WTC11 (cell line): Measurements from ENCODE around the gene KRT40. TPM values are rescaled to one million over a fixed set of nuclear protein-coding genes. Genes with fewer than 3 reads are reported as not detected.

Experiments
- ATAC-seq: fragments of 200-7000 bp; cut with Tn5 transposase; 2 replicates; pipeline ENCODE4 v1.10.0; 2021; ENCODE audit warnings: mild to moderate bottlenecking, moderate library complexity
- CTCF ChIA-PET: fragments of 300-600 bp; sonication (Branson Sonifier 250); formaldehyde crosslinking; loops from one replicate; lab custom pipeline; 2021; ENCODE audit warnings: antibody characterized with exemption; lab: Charles Lee
- POLR2A ChIA-PET: fragments of 350-600 bp; sonication (Branson Sonifier 250); formaldehyde crosslinking; loops from one replicate; lab custom pipeline; 2021; ENCODE audit warnings: antibody characterized with exemption; lab: Charles Lee
- DNase-seq: peaks from one replicate; pipeline ENCODE4 v3.0.0; 2021; ENCODE audit warnings: low spot score
- H3K27ac Mint-ChIP-seq: 2 replicates; pipeline ENCODE4 v1.8.0; 2021; ENCODE audit warnings: mixed read lengths
- H3K27me3 Mint-ChIP-seq: 2 replicates; pipeline ENCODE4 v1.8.0; 2021; ENCODE audit warnings: low read depth, mild to moderate bottlenecking, moderate library complexity, mixed read lengths
- H3K36me3 Mint-ChIP-seq: 2 replicates; pipeline ENCODE4 v1.8.0; 2021; ENCODE audit warnings: mixed read lengths
- H3K4me1 Mint-ChIP-seq: 2 replicates; pipeline ENCODE4 v1.8.0; 2022; ENCODE audit warnings: mixed read lengths
- H3K4me3 Mint-ChIP-seq: 2 replicates; pipeline ENCODE4 v1.8.0; 2021; ENCODE audit warnings: mild to moderate bottlenecking, moderate library complexity, mixed read lengths
- H3K9me3 Mint-ChIP-seq: 2 replicates; pipeline ENCODE4 v1.8.0; 2021; ENCODE audit warnings: mixed read lengths
- ARID4B ChIP-seq: sonication (generic); formaldehyde crosslinking; IDR thresholded peaks from 2 replicates; pipeline ENCODE4 v1.8.0; 2023; ENCODE audit warnings: missing genetic modification reagents, mild to moderate bottlenecking, borderline replicate concordance
- ATF1 ChIP-seq: sonication (generic); formaldehyde crosslinking; IDR thresholded peaks from 2 replicates; pipeline ENCODE4 v1.8.1; 2023; ENCODE audit warnings: mild to moderate bottlenecking, moderate library complexity, missing genetic modification reagents
- ATF3 ChIP-seq: sonication (generic); formaldehyde crosslinking; conservative IDR thresholded peaks from 2 replicates; pipeline ENCODE4 v1.8.1; 2022; ENCODE audit warnings: mild to moderate bottlenecking, missing genetic modification reagents
- CBFB ChIP-seq: sonication (generic); formaldehyde crosslinking; IDR thresholded peaks from 2 replicates; pipeline ENCODE4 v1.8.1; 2022; ENCODE audit warnings: mild to moderate bottlenecking, low read depth, missing genetic modification reagents
- E2F5 ChIP-seq: sonication (generic); formaldehyde crosslinking; IDR thresholded peaks from 2 replicates; pipeline ENCODE4 v1.8.1; 2022; ENCODE audit warnings: mild to moderate bottlenecking, moderate library complexity, missing genetic modification reagents
- ELF4 ChIP-seq: sonication (generic); formaldehyde crosslinking; IDR thresholded peaks from 2 replicates; pipeline ENCODE4 v1.8.1; 2022; ENCODE audit warnings: low read depth, mild to moderate bottlenecking, moderate library complexity, missing genetic modification reagents
- ESRRA ChIP-seq: sonication (generic); formaldehyde crosslinking; IDR thresholded peaks from 2 replicates; pipeline ENCODE4 v1.8.1; 2022; ENCODE audit warnings: mild to moderate bottlenecking, missing genetic modification reagents, borderline replicate concordance
- FOXP4 ChIP-seq: sonication (generic); formaldehyde crosslinking; IDR thresholded peaks from 2 replicates; pipeline ENCODE4 v1.8.0; 2022; ENCODE audit warnings: mild to moderate bottlenecking, missing genetic modification reagents
- NR2C2 ChIP-seq: sonication (generic); formaldehyde crosslinking; IDR thresholded peaks from 2 replicates; pipeline ENCODE4 v1.8.0; 2022; ENCODE audit warnings: mild to moderate bottlenecking, missing genetic modification reagents
- RELA ChIP-seq: sonication (generic); formaldehyde crosslinking; IDR thresholded peaks from 2 replicates; pipeline ENCODE4 v1.8.1; 2022; ENCODE audit warnings: missing genetic modification reagents, mild to moderate bottlenecking, borderline replicate concordance
- USF1 ChIP-seq: sonication (generic); formaldehyde crosslinking; IDR thresholded peaks from 2 replicates; pipeline ENCODE4 v1.8.0; 2022; ENCODE audit warnings: mild to moderate bottlenecking, missing genetic modification reagents
- ZBTB21 ChIP-seq: sonication (generic); formaldehyde crosslinking; IDR thresholded peaks from 2 replicates; pipeline ENCODE4 v1.8.1; 2023; ENCODE audit warnings: mild to moderate bottlenecking, missing genetic modification reagents, borderline replicate concordance
- ZNF423 ChIP-seq: fragments of 250-450 bp; sonication (Bioruptor Pico); IDR thresholded peaks from 2 replicates; pipeline ENCODE4 v2.1.2; 2022; ENCODE audit warnings: mild to moderate bottlenecking, moderate library complexity
- ZNF671 ChIP-seq: fragments of 250-450 bp; sonication (Bioruptor Pico); IDR thresholded peaks from 2 replicates; pipeline ENCODE4 v1.8.0; 2021; ENCODE audit warnings: mild to moderate bottlenecking
- total RNA-seq: library from RNA; stranded (reverse); gene quantifications from 3 replicates; pipeline ENCODE4 v1.2.3, GENCODE V29; 2021
- TF ChIP-seq, protein P1 (sequence below): sonication (generic); formaldehyde crosslinking; IDR thresholded peaks from 2 replicates; pipeline ENCODE4 v1.8.1; 2023; ENCODE audit warnings: mild to moderate bottlenecking, moderate library complexity, missing genetic modification reagents
- TF ChIP-seq, protein P2 (sequence below): fragments of 250-450 bp; sonication (Bioruptor Pico); IDR thresholded peaks from 2 replicates; pipeline ENCODE4 v1.9.0; 2021; ENCODE audit warnings: moderate library complexity, mild to moderate bottlenecking, inconsistent platforms, borderline replicate concordance
- TF ChIP-seq, protein P3 (sequence below): sonication (generic); formaldehyde crosslinking; IDR thresholded peaks from 2 replicates; pipeline ENCODE4 v1.8.1; 2023; ENCODE audit warnings: mild to moderate bottlenecking, missing genetic modification reagents

The KRT40 gene
- total RNA-seq, 1 experiment from 2014 or later, result not detected

DNA sequence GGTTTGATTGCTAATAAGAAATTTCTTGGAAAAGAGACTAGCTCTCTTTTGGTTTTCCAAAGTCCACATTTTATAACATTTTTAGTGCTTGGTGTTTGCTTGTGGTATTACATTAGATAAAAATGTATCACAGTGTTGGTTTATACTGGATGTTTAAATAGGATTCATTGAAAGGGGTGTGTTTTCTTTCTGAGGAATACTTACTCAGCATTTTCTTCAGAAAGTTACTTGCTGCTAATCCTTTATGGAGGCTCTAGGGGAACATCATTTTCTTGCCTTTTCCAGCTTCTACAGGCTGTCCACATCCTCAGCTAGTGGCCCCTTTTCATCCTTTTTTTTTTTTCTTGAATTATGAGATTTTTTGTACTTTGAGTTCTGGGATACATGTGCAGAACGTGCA lies 16.5 kb downstream of the KRT40 start (continued):
- TF ChIP-seq ARID4B (CRISPR knock-in tag), result no peak

GRCh38 chr17:40966848-40967247 lies 17.3 kb downstream of the KRT40 start, which contains the start of gene KRT39:
Gene KRT39 (minus strand): TSS chr17:40966948. CDS start chr17:40966856, 92 bp downstream.
- TF ChIP-seq E2F5 (CRISPR knock-in tag) (no peak), NR2C2 (CRISPR knock-in tag) (no peak), RELA (CRISPR knock-in tag) (no peak), ZNF671 (CRISPR knock-in tag) (no peak), ATF3 (CRISPR knock-in tag) (no peak), FOXP4 (CRISPR knock-in tag) (no peak), ZNF423 (CRISPR knock-in tag) (no peak), ATF1 (CRISPR knock-in tag) (no peak), USF1 (no peak), CBFB (CRISPR knock-in tag) (no peak), ELF4 (no peak), ESRRA (CRISPR knock-in tag) (no peak), ZBTB21 (CRISPR knock-in tag) (no peak)
- TF ChIP-seq, protein P1, sequence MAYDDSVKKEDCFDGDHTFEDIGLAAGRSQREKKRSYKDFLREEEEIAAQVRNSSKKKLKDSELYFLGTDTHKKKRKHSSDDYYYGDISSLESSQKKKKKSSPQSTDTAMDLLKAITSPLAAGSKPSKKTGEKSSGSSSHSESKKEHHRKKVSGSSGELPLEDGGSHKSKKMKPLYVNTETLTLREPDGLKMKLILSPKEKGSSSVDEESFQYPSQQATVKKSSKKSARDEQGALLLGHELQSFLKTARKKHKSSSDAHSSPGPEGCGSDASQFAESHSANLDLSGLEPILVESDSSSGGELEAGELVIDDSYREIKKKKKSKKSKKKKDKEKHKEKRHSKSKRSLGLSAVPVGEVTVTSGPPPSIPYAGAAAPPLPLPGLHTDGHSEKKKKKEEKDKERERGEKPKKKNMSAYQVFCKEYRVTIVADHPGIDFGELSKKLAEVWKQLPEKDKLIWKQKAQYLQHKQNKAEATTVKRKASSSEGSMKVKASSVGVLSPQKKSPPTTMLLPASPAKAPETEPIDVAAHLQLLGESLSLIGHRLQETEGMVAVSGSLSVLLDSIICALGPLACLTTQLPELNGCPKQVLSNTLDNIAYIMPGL (CRISPR knock-in tag), result no peak
- TF ChIP-seq, protein P2, sequence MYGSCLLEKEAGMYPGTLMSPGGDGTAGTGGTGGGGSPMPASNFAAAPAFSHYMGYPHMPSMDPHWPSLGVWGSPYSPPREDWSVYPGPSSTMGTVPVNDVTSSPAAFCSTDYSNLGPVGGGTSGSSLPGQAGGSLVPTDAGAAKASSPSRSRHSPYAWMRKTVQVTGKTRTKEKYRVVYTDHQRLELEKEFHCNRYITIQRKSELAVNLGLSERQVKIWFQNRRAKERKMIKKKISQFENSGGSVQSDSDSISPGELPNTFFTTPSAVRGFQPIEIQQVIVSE, result no peak
- TF ChIP-seq, protein P3, sequence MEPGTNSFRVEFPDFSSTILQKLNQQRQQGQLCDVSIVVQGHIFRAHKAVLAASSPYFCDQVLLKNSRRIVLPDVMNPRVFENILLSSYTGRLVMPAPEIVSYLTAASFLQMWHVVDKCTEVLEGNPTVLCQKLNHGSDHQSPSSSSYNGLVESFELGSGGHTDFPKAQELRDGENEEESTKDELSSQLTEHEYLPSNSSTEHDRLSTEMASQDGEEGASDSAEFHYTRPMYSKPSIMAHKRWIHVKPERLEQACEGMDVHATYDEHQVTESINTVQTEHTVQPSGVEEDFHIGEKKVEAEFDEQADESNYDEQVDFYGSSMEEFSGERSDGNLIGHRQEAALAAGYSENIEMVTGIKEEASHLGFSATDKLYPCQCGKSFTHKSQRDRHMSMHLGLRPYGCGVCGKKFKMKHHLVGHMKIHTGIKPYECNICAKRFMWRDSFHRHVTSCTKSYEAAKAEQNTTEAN (CRISPR knock-in tag), result no peak
- H3K9me3 Mint-ChIP-seq, result peaks cover 11% of the 10 kb centered on the region
- POLR2A ChIA-PET, result no interaction called here
- H3K4me1 Mint-ChIP-seq, result no peaks in the 10 kb centered on the region
- no peak within 1 kb of the TSS for H3K4me3 Mint-ChIP-seq
- DNase-seq (no peak), ATAC-seq (no peak)
- no peak within 1 kb of the TSS for H3K27ac Mint-ChIP-seq
- H3K36me3 Mint-ChIP-seq, result no peaks in the 10 kb centered on the region
- H3K27me3 Mint-ChIP-seq, result no peaks in the 10 kb centered on the region
- CTCF ChIA-PET, result interaction anchor here (0.9 kb wide), 1 partner anchor 356 kb away, joined by 3 read pairs; no protein-coding TSS in a partner anchor
